HG03135 (cell line): ENCODE results near the gene ARHGEF1.
"Not testable (repeated sequence)": the region's sequence is repeated elsewhere in the genome, so short reads cannot be mapped to it uniquely, and the experiment has no call there.

Experiments
- ATAC-seq: cut with Tn5 transposase; IDR thresholded peaks from one replicate; pipeline ENCODE4 v1.9.1; 2021; ENCODE audit warnings: mild to moderate bottlenecking, moderate library complexity; ENCODE audit not compliant: unreplicated experiment

ARHGEF1 gene

DNA sequence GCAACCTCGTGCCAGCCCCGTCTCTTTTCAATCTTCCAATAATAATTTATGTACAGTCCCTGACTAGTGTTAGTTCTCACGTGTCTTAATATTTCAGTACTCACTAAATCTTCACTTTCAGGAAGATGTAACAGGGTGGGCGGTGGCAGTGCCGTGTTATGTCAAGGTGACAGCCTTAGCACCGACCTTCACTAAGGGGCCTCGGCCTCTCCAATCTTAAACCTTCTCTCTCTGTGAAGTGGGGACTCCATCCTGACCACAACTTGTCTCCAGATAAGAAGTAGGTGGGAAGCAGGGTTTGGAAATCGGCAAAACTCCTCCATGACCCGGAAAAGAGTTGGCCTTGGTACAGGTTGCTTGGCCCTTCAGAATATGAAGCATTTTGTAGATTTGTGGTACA, 21.1 kb upstream of the ARHGEF1 start:
- no peak for ATAC-seq

GRCh38 chr19:41862445-41862986, 20.5 kb upstream of the ARHGEF1 start:
- ATAC-seq, result no peak

- ATAC-seq, result no peak
Observed at GRCh38 chr19:41863209-41863931, 19.6 kb upstream of the ARHGEF1 start.

GRCh38 chr19:41864374-41864773, 18.6 kb upstream of the ARHGEF1 start:
- ATAC-seq, result no peak

GRCh38 chr19:41866284-41866683, 16.7 kb upstream of the ARHGEF1 start:
- no peak for ATAC-seq

DNA sequence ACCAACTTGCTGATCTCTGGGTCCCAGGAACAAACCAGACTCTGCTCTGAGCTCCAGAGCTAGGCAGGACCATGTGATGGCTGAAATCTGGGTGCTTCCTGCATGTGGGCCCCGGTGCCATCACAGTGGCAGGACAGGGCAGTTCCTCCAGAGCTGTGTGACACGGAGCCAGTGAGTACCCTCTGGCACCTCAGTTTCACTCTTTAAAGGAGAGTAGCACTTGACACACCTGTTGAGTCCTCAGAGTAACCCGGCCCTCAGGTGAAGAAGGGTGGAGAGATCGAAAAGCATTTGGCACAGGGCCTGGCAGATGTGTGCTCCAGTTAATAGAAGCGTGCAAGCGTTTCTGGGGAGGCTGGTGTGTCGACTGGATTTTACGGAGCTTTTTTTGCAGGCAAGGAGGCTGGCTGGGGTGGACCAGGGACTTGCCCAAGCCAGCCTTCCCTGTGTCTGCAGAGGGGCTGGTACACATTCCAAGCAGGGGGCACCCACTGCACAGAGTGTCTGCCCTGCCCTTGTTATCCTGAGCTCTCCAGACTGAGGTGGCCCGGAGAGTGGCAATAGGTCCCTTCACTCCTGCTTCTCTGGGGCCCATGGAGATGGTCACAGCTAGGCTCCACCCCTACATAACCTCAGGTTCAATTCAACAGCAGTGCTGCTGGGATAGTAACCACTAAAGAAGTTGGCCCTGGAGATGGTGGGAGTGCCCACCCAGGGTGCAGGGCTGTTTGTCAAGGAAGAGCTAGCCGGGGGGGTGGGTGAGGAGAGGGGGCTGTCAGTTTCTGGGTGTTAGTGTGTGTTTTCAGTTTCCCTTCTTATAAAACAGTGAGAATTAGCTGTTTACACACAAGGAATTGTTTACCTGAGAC, 14.6 kb upstream of the ARHGEF1 start:
- ATAC-seq, result no peak

- ATAC-seq, result no peak
Observed at GRCh38 chr19:41868989-41869300, 14.0 kb upstream of the ARHGEF1 start.

DNA sequence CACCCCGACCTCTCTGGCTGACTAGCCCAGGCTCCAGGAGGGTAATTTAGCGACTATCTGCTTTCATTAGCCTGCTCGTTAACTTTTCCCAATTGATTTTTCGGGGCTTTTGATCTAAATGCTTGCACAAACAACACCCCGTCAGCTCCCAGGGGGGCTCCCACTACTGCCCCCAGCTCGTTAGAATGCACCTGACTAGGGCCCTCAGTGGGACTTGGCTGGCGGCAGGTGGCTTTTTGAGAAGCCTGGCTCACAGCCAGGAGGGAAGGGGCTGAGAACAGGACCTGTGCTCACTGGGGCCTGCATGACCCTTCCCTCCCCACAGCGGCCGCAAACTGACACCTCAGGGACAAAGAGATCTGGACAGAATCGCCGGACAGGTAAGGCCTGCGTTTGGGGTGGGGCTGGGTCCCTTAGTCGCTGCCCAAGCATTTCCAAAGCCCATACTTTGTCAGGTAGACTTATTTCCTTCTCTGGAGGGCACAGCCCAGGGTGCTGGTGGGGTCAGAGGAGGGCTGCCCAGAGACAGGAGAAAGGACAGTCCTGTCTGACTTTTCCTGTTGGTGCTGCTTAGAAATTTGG, 13.5 kb upstream of the ARHGEF1 start:
- no peak for ATAC-seq

DNA sequence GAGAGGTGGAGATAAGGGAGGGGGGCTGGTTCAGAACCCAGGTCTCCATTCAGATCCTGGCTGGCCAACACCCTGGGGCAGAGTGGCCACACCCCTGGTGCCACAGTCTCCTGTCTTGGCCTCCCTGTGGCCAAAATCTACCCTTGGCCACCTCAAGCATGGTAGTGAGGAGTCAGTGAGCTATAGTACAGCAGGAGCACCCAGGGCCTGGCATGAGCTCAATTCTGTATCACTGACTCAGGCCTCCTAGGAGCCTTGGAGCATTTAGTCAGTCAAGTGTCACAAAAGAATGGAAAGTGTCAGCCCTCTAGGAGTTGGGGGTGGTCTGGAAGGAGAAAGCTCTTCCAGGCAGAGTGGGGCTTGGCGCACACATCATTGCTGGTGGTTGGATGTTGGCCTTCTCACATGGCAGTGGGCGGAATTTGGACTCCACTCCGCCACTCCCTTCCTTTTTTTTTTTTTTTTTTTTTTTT, 12.5 kb upstream of the ARHGEF1 start:
- ATAC-seq, result no peak

GRCh38 chr19:41871573-41872383, 11.2 kb upstream of the ARHGEF1 start:
- ATAC-seq, result peak; percentile 43

DNA sequence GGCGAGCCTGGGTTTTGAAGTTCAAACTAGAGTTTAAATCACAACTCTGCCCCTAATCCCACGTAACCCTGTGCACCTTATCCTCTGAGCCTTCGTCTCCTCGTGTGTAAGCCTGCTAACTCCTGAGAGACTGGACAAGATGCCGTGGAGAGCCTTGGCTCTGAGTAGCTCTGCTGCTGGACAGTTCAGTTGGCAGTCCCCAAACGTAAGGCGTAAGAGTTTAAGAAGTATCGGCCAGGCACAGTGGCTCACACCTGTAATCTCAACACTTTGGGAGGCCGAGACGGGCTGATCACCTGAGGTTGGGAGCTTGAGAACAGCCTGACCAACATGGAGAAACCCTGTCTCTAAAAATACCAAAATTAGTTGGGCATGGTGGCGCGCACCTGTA, 10.6 kb upstream of the ARHGEF1 start:
- no peak for ATAC-seq

- ATAC-seq, result no peak
Observed at GRCh38 chr19:41872775-41873647, 10.0 kb upstream of the ARHGEF1 start.

DNA sequence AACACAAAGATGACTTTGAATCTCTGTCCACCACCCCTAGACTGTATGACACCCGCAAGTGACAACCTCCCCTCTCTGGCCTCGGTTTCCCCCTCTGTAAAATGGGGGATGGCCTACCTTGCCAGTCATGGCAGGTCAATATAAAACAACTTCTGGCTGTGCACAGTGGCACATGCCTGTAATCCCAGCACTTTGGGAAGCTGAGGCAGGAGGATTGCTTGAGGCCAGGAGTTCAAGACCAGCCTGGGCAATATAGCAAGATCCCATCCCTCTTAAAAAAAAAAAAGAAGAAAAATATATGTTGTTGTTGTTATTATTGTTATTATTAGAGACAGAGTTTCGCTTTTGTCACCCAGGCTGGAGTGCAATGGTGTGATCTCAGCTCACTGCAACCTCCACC, 7.0 kb upstream of the ARHGEF1 start:
- ATAC-seq, result not testable (repeated sequence)

GRCh38 chr19:41876847-41877832, 5.8 kb upstream of the ARHGEF1 start, which contains the start of gene CD79A:
Gene CD79A, plus strand, starts transcription at chr19:41877279. Its CDS starts 26 bp downstream, at chr19:41877305.
- peak; percentile 60 for ATAC-seq

GRCh38 chr19:41877916-41878905, 4.8 kb upstream of the ARHGEF1 start:
- no peak for ATAC-seq

DNA sequence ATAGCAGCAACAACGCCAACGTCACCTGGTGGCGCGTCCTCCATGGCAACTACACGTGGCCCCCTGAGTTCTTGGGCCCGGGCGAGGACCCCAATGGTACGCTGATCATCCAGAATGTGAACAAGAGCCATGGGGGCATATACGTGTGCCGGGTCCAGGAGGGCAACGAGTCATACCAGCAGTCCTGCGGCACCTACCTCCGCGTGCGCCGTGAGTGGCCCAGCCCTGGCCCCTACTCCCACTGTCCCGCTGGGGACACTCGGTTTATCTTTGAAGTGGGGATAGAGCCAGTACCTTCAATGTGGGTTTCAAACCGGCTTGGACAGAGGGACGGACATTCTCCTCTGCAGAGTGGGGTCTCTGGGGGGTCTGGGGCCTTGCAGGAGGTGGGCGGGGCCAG, 3.9 kb upstream of the ARHGEF1 start:
- ATAC-seq, result no peak

DNA sequence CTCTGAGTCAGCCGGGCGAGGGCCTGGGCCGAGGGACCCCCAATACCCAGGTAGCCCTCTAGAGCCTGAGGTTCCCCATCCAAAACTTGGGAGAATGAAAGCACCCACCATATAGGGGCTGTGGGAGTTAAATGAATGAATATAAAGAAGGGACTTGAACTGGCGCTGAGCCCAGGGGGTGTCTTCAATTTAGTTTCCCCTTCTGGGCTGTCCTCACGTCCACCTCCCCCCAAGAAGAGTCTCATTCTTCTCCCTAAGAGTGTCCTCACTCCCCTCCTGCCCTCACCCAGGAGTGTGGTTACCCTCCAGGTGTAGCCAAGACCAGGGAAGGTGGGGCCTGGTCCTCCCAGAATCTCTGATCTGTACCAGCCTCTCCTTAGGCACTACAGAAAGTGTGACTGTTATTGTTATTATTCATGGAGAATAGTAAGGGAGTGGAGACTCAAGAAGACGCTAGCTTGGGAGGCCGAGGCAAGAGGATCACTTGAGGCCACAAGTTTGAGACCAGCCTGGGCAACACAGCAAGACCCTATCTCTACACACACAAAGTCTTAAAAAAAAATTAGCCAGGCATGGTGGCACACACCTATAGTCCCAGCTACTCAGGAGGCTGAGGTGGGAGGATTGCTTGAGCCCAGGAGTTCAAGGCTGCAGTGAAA, 3.2 kb upstream of the ARHGEF1 start:
- ATAC-seq, result no peak
